ENCODE data around the gene USP5. TPM values are rescaled to one million over a fixed set of nuclear protein-coding genes. Genes with fewer than 3 reads are reported as not detected.
"Not testable (repeated sequence)": the region's sequence is repeated elsewhere in the genome, so short reads cannot be mapped to it uniquely, and the experiment has no call there.

Gene USP5
- polyA plus RNA-seq, 1 donor (not counting 4 experiments of a cell fraction or from before 2014, with no cell fraction given), result 58.3 TPM

- no peaks in the 10 kb centered on the region for H3K4me1 ChIP-seq (ENCODE audit: control insufficient read depth, extremely low read depth, insufficient read depth, low read length)
- no peak for DNase-seq (ENCODE audit: low read depth, low spot score)
- H3K36me3 ChIP-seq (ENCODE audit: control insufficient read depth in 2 of 2, extremely low read depth in 1 of 2, insufficient read depth in 2 of 2, low read length in 2 of 2), result no peaks in the 10 kb centered on the region
- no peaks in the 10 kb centered on the region for H3K27me3 ChIP-seq (ENCODE audit: control insufficient read depth, extremely low read depth, insufficient read depth, low read length)
- H3K27ac ChIP-seq (ENCODE audit: control insufficient read depth, insufficient read depth, low read length), result no peak overlapping the region
- no peak overlapping the region for H3K4me2 ChIP-seq (ENCODE audit: control insufficient read depth, extremely low read depth, insufficient read depth, low read depth, low read length)
- TF ChIP-seq CTCF (optimal IDR thresholded peaks at IDR 0.05 in 1 of 3, IDR thresholded peaks at IDR 0.05 in 1 of 3, conservative IDR thresholded peaks at IDR 0.05 in 1 of 3; ENCODE audit: extremely low read depth in 1 of 3, insufficient read depth in 2 of 3, low read length in 3 of 3), result no peak
- TF ChIP-seq EZH2 (IDR thresholded peaks at IDR 0.05; ENCODE audit: low read length), result no peak
- no peak overlapping the region for H3K4me3 ChIP-seq (ENCODE audit: control insufficient read depth in 2 of 3, extremely low read depth in 1 of 3, insufficient read depth in 2 of 3, low read depth in 1 of 3, low read length in 3 of 3)
- H2AFZ ChIP-seq (ENCODE audit: control insufficient read depth, low read length), result no peak overlapping the region
- no peaks in the 10 kb centered on the region for H4K20me1 ChIP-seq (ENCODE audit: control insufficient read depth, extremely low read depth, insufficient read depth, low read length)
- no peaks in the 10 kb centered on the region for H3K9me1 ChIP-seq (ENCODE audit: control insufficient read depth, extremely low read depth, insufficient read depth, low read length)
- no peak for FAIRE-seq
- no peaks in the 10 kb centered on the region for H3K79me2 ChIP-seq (ENCODE audit: control insufficient read depth, insufficient read depth, low read length)
- no peak overlapping the region for H3K9ac ChIP-seq (ENCODE audit: control insufficient read depth, extremely low read depth, insufficient read depth, low read length)
- no peaks in the 10 kb centered on the region for H3K9me3 ChIP-seq (ENCODE audit: control insufficient read depth, low read depth, low read length)
- dilution Hi-C loops (cut with MboI; ENCODE audit: extremely low pct_ligation_motif_present, low sequenced_read_pairs), result no loop called here
Observed at GRCh38 chr12:6884539-6884938, 32.6 kb downstream of the USP5 start.

GRCh38 chr12:6886206-6886999 is 34.5 kb downstream of the USP5 start:
- H3K27me3 ChIP-seq (ENCODE audit: control insufficient read depth, extremely low read depth, insufficient read depth, low read length); H3K4me1 ChIP-seq (ENCODE audit: control insufficient read depth, extremely low read depth, insufficient read depth, low read length); H3K79me2 ChIP-seq (ENCODE audit: control insufficient read depth, insufficient read depth, low read length); H3K27ac ChIP-seq (ENCODE audit: control insufficient read depth, insufficient read depth, low read length); dilution Hi-C loops (cut with MboI; ENCODE audit: extremely low pct_ligation_motif_present, low sequenced_read_pairs); H2AFZ ChIP-seq (ENCODE audit: control insufficient read depth, low read length); H3K9me3 ChIP-seq (ENCODE audit: control insufficient read depth, low read depth, low read length); H3K36me3 ChIP-seq (ENCODE audit: control insufficient read depth in 2 of 2, extremely low read depth in 1 of 2, insufficient read depth in 2 of 2, low read length in 2 of 2); H3K4me3 ChIP-seq (ENCODE audit: control insufficient read depth in 2 of 3, extremely low read depth in 1 of 3, insufficient read depth in 2 of 3, low read depth in 1 of 3, low read length in 3 of 3); DNase-seq (ENCODE audit: low read depth, low spot score); FAIRE-seq; H3K9me1 ChIP-seq (ENCODE audit: control insufficient read depth, extremely low read depth, insufficient read depth, low read length); H3K9ac ChIP-seq (ENCODE audit: control insufficient read depth, extremely low read depth, insufficient read depth, low read length); H3K4me2 ChIP-seq (ENCODE audit: control insufficient read depth, extremely low read depth, insufficient read depth, low read depth, low read length); H4K20me1 ChIP-seq (ENCODE audit: control insufficient read depth, extremely low read depth, insufficient read depth, low read length): not testable (repeated sequence)

- FAIRE-seq (no peak), DNase-seq (ENCODE audit: low read depth, low spot score) (no peak)
- Histone ChIP-seq H3K36me3 (ENCODE audit: control insufficient read depth in 2 of 2, extremely low read depth in 1 of 2, insufficient read depth in 2 of 2, low read length in 2 of 2) (no peaks in the 10 kb centered on the region), H3K4me1 (ENCODE audit: control insufficient read depth, extremely low read depth, insufficient read depth, low read length) (peaks cover 10% of the 10 kb centered on the region), H2AFZ (ENCODE audit: control insufficient read depth, low read length) (no peak overlapping the region), H3K4me3 (ENCODE audit: control insufficient read depth in 2 of 3, extremely low read depth in 1 of 3, insufficient read depth in 2 of 3, low read depth in 1 of 3, low read length in 3 of 3) (no peak overlapping the region), H3K9me3 (ENCODE audit: control insufficient read depth, low read depth, low read length) (no peaks in the 10 kb centered on the region), H3K9me1 (ENCODE audit: control insufficient read depth, extremely low read depth, insufficient read depth, low read length) (no peaks in the 10 kb centered on the region), H3K27me3 (ENCODE audit: control insufficient read depth, extremely low read depth, insufficient read depth, low read length) (no peaks in the 10 kb centered on the region), H3K27ac (ENCODE audit: control insufficient read depth, insufficient read depth, low read length) (no peak overlapping the region), H3K4me2 (ENCODE audit: control insufficient read depth, extremely low read depth, insufficient read depth, low read depth, low read length) (no peak overlapping the region), H4K20me1 (ENCODE audit: control insufficient read depth, extremely low read depth, insufficient read depth, low read length) (no peaks in the 10 kb centered on the region), H3K79me2 (ENCODE audit: control insufficient read depth, insufficient read depth, low read length) (no peaks in the 10 kb centered on the region), H3K9ac (ENCODE audit: control insufficient read depth, extremely low read depth, insufficient read depth, low read length) (no peak overlapping the region)
- dilution Hi-C loops (cut with MboI; ENCODE audit: extremely low pct_ligation_motif_present, low sequenced_read_pairs), result no loop called here
- TF ChIP-seq EZH2 (IDR thresholded peaks at IDR 0.05; ENCODE audit: low read length) (no peak), CTCF (optimal IDR thresholded peaks at IDR 0.05 in 1 of 3, IDR thresholded peaks at IDR 0.05 in 1 of 3, conservative IDR thresholded peaks at IDR 0.05 in 1 of 3; ENCODE audit: extremely low read depth in 1 of 3, insufficient read depth in 2 of 3, low read length in 3 of 3) (no peak)
Observed at GRCh38 chr12:6887460-6887859, 35.5 kb downstream of the USP5 start.
